ENCODE measurements around the gene SETD1A.
"Not testable (repeated sequence)": the region's sequence is repeated elsewhere in the genome, so short reads cannot be mapped to it uniquely, and the experiment has no call there.

SETD1A gene

DNA sequence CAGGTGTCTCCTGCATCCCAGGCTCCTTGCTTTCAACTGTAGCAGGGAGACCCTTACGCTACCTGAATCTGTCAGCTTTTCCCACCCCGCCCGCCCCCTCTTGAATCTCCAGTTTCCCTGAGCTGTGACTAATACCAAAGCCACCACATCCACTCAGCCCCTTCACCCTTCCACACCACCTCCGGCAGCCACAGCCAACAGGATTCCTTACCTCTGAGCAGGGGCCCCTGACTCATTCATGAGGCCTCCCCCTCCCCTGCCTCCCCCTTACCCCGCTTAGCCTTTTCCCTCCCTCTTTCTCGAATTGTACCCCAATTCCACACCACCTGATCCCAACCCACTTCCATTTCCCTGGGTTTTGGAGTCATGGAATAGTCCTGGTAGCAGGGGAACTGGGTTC, 50.6 kb downstream of the SETD1A start:
- WGBS (ENCODE audit: insufficient coverage) = 89% methylated on average over 5 of the region's 6 CpGs
- peaks cover 0 to 33% (median 17%) of the 10 kb centered on the region in 5 experiments for H3K27me3 ChIP-seq (replicated peaks in 2 of 5; ENCODE audit: control insufficient read depth in 4 of 5, insufficient read depth in 5 of 5, low read length in 4 of 5)
- no peaks in the 10 kb centered on the region for H3K36me3 ChIP-seq (ENCODE audit: control insufficient read depth in 4 of 4, insufficient read depth in 4 of 4, low read length in 3 of 4)
- POLR2A ChIA-PET = interaction anchor here (1.1 to 1.7 kb wide), 2 partner anchors 9 to 27 kb away, joined by 3 read pairs; no protein-coding TSS in a partner anchor
- DNase-seq = peak in 1 of 3 donors; percentile 44
- H3K4me3 ChIP-seq (ENCODE audit: control insufficient read depth in 1 of 7, extremely low read depth in 1 of 7, insufficient read depth in 4 of 7, low read depth in 2 of 7, low read length in 6 of 7) = no peak overlapping the region
- H3K9me3 ChIP-seq (ENCODE audit: control extremely low read depth in 1 of 5, control insufficient read depth in 4 of 5, insufficient read depth in 2 of 5, low read depth in 1 of 5, low read length in 4 of 5) = no peaks in the 10 kb centered on the region
- CTCF ChIA-PET = interaction anchor here (1.1 to 1.2 kb wide), 2 partner anchors 25 to 50 kb away, joined by 3 read pairs; no protein-coding TSS in a partner anchor
- peaks cover 0 to 9% (median 5%) of the 10 kb centered on the region in 4 experiments for H3K4me1 ChIP-seq (ENCODE audit: control extremely low read depth in 1 of 4, control insufficient read depth in 4 of 4, insufficient read depth in 4 of 4, low read length in 3 of 4)
- H3K27ac ChIP-seq (ENCODE audit: insufficient read depth in 1 of 2, low read depth in 1 of 2, low read length in 2 of 2, poor library complexity in 1 of 2, severe bottlenecking in 2 of 2) = no peak overlapping the region

DNA sequence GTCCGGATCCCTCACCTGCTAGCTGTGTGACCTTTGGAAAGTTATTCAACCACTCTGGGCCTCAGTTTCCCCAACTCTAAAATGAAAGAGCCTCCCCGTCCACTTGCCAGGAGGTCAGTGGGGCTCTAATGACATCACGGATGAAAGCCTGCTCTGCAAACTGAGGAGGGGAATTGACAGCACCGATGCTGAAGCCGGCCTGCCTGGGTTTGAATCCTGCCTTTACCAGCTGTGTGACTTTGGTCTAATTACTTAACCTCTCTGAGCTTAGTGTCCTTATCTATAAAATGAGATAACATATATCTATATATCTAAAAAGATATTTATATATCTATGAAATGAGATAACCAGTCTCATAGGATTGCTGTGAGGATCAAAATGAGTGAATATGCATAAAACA, 51.0 kb downstream of the SETD1A start:
- ChIA-PET CTCF (interaction anchor here (1.1 to 1.2 kb wide), 2 partner anchors 26 to 49 kb away, joined by 3 read pairs; no protein-coding TSS in a partner anchor), POLR2A (interaction anchor here (1.1 to 1.7 kb wide), 2 partner anchors 10 to 27 kb away, joined by 3 read pairs; no protein-coding TSS in a partner anchor)
- Histone ChIP-seq H3K27ac (ENCODE audit: insufficient read depth in 1 of 2, low read depth in 1 of 2, low read length in 2 of 2, poor library complexity in 1 of 2, severe bottlenecking in 2 of 2) (no peak overlapping the region), H3K4me1 (ENCODE audit: control extremely low read depth in 1 of 4, control insufficient read depth in 4 of 4, insufficient read depth in 4 of 4, low read length in 3 of 4) (peaks cover 0 to 9% (median 5%) of the 10 kb centered on the region in 4 experiments), H3K9me3 (ENCODE audit: control extremely low read depth in 1 of 5, control insufficient read depth in 4 of 5, insufficient read depth in 2 of 5, low read depth in 1 of 5, low read length in 4 of 5) (no peaks in the 10 kb centered on the region), H3K4me3 (ENCODE audit: control insufficient read depth in 1 of 7, extremely low read depth in 1 of 7, insufficient read depth in 4 of 7, low read depth in 2 of 7, low read length in 6 of 7) (no peak overlapping the region), H3K36me3 (ENCODE audit: control insufficient read depth in 4 of 4, insufficient read depth in 4 of 4, low read length in 3 of 4) (no peaks in the 10 kb centered on the region), H3K27me3 (replicated peaks in 2 of 5; ENCODE audit: control insufficient read depth in 4 of 5, insufficient read depth in 5 of 5, low read length in 4 of 5) (peaks cover 0 to 33% (median 18%) of the 10 kb centered on the region in 5 experiments)
- WGBS (ENCODE audit: insufficient coverage) = 100% methylated on average over 3 of the region's 5 CpGs
- DNase-seq = no peak

DNA sequence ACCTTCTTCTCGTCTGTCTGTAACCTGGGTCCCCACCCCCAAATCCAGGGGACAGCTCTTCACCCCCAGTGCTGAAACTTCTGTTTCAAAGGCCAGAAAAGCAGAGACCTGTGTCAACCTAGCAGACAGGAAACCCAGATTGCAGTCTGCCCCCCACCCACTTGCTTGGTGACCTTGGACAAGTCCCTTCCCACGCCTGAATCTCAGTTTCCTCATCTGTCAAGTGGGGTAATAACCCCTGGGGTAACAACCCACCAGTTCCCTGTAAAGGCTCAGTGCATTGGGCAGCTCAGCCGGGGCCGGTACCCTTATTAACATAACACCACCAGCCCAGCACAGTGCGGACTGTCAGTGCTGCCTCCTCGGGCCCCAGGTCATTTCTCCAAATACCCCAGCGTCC, 51.6 kb downstream of the SETD1A start:
- Histone ChIP-seq H3K9me3 (ENCODE audit: control extremely low read depth in 1 of 5, control insufficient read depth in 4 of 5, insufficient read depth in 2 of 5, low read depth in 1 of 5, low read length in 4 of 5) (no peaks in the 10 kb centered on the region), H3K4me3 (ENCODE audit: control insufficient read depth in 1 of 7, extremely low read depth in 1 of 7, insufficient read depth in 4 of 7, low read depth in 2 of 7, low read length in 6 of 7) (no peak overlapping the region), H3K27me3 (replicated peaks in 2 of 5; ENCODE audit: control insufficient read depth in 4 of 5, insufficient read depth in 5 of 5, low read length in 4 of 5) (peaks cover 0 to 33% (median 19%) of the 10 kb centered on the region in 5 experiments), H3K36me3 (ENCODE audit: control insufficient read depth in 4 of 4, insufficient read depth in 4 of 4, low read length in 3 of 4) (no peaks in the 10 kb centered on the region), H3K27ac (ENCODE audit: insufficient read depth in 1 of 2, low read depth in 1 of 2, low read length in 2 of 2, poor library complexity in 1 of 2, severe bottlenecking in 2 of 2) (no peak overlapping the region), H3K4me1 (ENCODE audit: control extremely low read depth in 1 of 4, control insufficient read depth in 4 of 4, insufficient read depth in 4 of 4, low read length in 3 of 4) (peaks cover 0 to 9% (median 5%) of the 10 kb centered on the region in 4 experiments)
- ChIA-PET CTCF (interaction anchor here (1.1 to 1.2 kb wide), 2 partner anchors 26 to 49 kb away, joined by 3 read pairs; no protein-coding TSS in a partner anchor), POLR2A (interaction anchor here (1.1 to 1.7 kb wide), 2 partner anchors 10 to 27 kb away, joined by 3 read pairs; no protein-coding TSS in a partner anchor)
- no peak for DNase-seq
- WGBS (ENCODE audit: insufficient coverage) = 94% methylated on average over 7 of the region's 7 CpGs

DNA sequence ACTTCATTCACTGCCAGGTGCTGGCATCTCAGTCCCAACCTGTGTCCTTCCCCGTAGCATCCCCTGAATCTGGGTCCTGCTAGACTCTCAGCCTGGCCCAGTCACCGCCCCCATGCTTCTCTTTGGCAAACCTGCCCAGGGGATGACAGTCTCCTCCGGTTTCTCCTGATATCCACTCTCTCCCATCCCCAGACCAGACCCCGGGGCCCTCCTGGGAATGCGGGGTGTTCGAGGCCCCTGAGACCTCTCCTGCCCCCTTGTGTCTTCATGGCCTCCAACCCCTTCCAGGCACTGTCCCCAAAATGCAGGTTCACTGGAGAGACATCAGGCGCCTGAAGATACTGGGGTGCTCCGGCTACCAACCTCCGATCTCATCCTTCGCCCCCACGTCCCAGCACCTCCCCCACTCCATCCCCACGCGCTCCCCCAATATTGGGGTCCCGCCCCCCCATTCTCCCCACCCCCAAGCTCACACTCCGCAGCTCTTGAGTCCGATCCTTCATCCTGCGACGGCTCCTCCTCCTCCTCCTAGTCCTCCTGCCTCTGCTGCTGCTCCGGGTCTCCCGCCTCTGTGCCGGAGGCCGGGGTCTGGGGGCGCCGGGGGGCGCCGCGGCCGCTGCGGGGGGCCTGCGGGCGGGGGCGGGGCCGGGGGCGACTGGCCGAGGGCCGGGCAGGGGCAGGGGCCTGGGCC, 52.5 kb downstream of the SETD1A start:
- WGBS (ENCODE audit: insufficient coverage) = 47% methylated on average over 11 of the region's 36 CpGs
- ChIA-PET CTCF (no interaction called here), POLR2A (no interaction called here)
- peak overlapping the region in 3 of 7 experiments; percentile 10 to 69 (median 26) for H3K4me3 ChIP-seq (ENCODE audit: control insufficient read depth in 1 of 7, extremely low read depth in 1 of 7, insufficient read depth in 4 of 7, low read depth in 2 of 7, low read length in 6 of 7)
- H3K27ac ChIP-seq (ENCODE audit: insufficient read depth in 1 of 2, low read depth in 1 of 2, low read length in 2 of 2, poor library complexity in 1 of 2, severe bottlenecking in 2 of 2) = no peak overlapping the region
- H3K27me3 ChIP-seq (replicated peaks in 2 of 5; ENCODE audit: control insufficient read depth in 4 of 5, insufficient read depth in 5 of 5, low read length in 4 of 5) = peaks cover 0 to 33% (median 19%) of the 10 kb centered on the region in 5 experiments
- DNase-seq = no peak
- no peaks in the 10 kb centered on the region for H3K36me3 ChIP-seq (ENCODE audit: control insufficient read depth in 4 of 4, insufficient read depth in 4 of 4, low read length in 3 of 4)
- H3K9me3 ChIP-seq (ENCODE audit: control extremely low read depth in 1 of 5, control insufficient read depth in 4 of 5, insufficient read depth in 2 of 5, low read depth in 1 of 5, low read length in 4 of 5) = no peaks in the 10 kb centered on the region
- H3K4me1 ChIP-seq (ENCODE audit: control extremely low read depth in 1 of 4, control insufficient read depth in 4 of 4, insufficient read depth in 4 of 4, low read length in 3 of 4) = peaks cover 0 to 9% (median 5%) of the 10 kb centered on the region in 4 experiments

DNA sequence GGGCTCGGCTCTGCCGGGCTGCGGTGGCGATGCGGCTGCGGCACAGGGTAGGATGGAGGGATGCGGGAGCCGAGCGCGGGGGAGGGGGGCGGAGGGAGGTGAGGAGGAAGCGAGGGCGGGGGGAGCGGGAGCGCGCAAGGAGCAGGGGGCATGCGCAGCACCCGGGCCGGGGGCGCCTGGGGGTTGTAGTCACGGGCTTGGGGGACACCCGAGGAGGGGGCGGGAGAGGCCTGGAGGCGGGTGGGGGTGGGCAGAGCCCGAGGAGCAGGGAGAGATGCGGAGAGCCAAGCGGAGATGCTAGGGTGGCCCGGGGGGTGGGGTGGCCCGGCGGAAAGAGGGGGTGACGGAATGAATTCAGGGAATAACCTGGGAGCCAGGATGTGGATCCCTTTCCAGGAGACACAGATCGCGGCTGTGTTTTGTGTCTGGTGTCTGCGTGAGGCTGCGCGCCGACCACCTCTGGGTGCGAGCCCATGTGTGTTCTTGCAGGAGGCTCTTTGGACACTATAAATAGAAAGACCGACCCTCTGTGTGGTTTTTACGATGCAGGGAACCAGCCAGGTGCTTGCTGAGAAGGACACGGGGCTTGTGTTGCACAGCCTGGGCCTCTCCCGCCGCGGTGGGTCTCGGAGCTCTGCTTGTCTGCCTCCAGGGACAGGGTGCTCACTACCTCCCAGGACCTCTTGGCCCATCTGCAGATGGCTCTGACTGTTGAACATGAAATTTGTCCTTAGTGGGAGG, 53.2 kb downstream of the SETD1A start, which contains the start of gene STX1B:
TSS of gene STX1B (minus strand) at position 54 of the 741 bp plus-strand sequence. CDS start 242 bp downstream, outside the sequence.
- no peaks in the 10 kb centered on the region for H3K36me3 ChIP-seq (ENCODE audit: control insufficient read depth in 4 of 4, insufficient read depth in 4 of 4, low read length in 3 of 4)
- H3K4me3 ChIP-seq (ENCODE audit: control insufficient read depth in 1 of 7, extremely low read depth in 1 of 7, insufficient read depth in 4 of 7, low read depth in 2 of 7, low read length in 6 of 7) = peak within 1 kb of the TSS in 5 of 7 experiments; percentile 15 to 69 (median 36)
- H3K27me3 ChIP-seq (replicated peaks in 2 of 5; ENCODE audit: control insufficient read depth in 4 of 5, insufficient read depth in 5 of 5, low read length in 4 of 5) = peaks cover 0 to 33% (median 17%) of the 10 kb centered on the region in 5 experiments
- ChIA-PET CTCF (no interaction called here), POLR2A (no interaction called here)
- no peaks in the 10 kb centered on the region for H3K9me3 ChIP-seq (ENCODE audit: control extremely low read depth in 1 of 5, control insufficient read depth in 4 of 5, insufficient read depth in 2 of 5, low read depth in 1 of 5, low read length in 4 of 5)
- DNase-seq = peak in 2 of 3 donors; percentile 67
- WGBS (ENCODE audit: insufficient coverage) = 19% methylated on average over 19 of the region's 45 CpGs
- no peak within 1 kb of the TSS for H3K27ac ChIP-seq (ENCODE audit: insufficient read depth in 1 of 2, low read depth in 1 of 2, low read length in 2 of 2, poor library complexity in 1 of 2, severe bottlenecking in 2 of 2)
- peaks cover 0 to 9% (median 5%) of the 10 kb centered on the region in 4 experiments for H3K4me1 ChIP-seq (ENCODE audit: control extremely low read depth in 1 of 4, control insufficient read depth in 4 of 4, insufficient read depth in 4 of 4, low read length in 3 of 4)

DNA sequence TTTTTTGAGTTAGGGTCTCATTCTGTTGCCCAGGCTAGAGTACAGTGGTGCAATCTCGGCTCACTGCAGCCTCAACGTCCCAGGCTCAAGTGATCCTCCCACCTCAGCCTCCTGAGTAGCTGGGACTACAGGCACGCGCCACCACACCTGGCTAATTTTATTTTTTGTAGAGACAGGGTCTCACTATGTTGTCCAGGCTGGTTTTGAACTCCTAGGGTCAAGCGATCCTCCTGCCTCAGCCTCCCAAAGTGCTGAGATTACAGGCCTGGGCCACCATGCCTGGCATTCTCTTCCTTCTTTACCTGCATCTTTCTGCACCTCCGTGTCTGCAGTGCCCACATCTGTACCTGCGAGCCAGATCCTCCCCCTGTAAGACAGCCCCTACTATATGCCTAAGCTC, 54.3 kb downstream of the SETD1A start:
- H3K27me3 ChIP-seq (replicated peaks in 2 of 5; ENCODE audit: control insufficient read depth in 4 of 5, insufficient read depth in 5 of 5, low read length in 4 of 5) = peaks cover 0 to 33% (median 17%) of the 10 kb centered on the region in 5 experiments
- WGBS (ENCODE audit: insufficient coverage) = 94% methylated on average over 5 of the region's 7 CpGs

More for the DNA sequence above, 54.3 kb downstream of the SETD1A start:
- POLR2A ChIA-PET; DNase-seq; H3K9me3 ChIP-seq (ENCODE audit: control extremely low read depth in 1 of 5, control insufficient read depth in 4 of 5, insufficient read depth in 2 of 5, low read depth in 1 of 5, low read length in 4 of 5); H3K27ac ChIP-seq (ENCODE audit: insufficient read depth in 1 of 2, low read depth in 1 of 2, low read length in 2 of 2, poor library complexity in 1 of 2, severe bottlenecking in 2 of 2); H3K4me1 ChIP-seq (ENCODE audit: control extremely low read depth in 1 of 4, control insufficient read depth in 4 of 4, insufficient read depth in 4 of 4, low read length in 3 of 4); H3K36me3 ChIP-seq (ENCODE audit: control insufficient read depth in 4 of 4, insufficient read depth in 4 of 4, low read length in 3 of 4); H3K4me3 ChIP-seq (ENCODE audit: control insufficient read depth in 1 of 7, extremely low read depth in 1 of 7, insufficient read depth in 4 of 7, low read depth in 2 of 7, low read length in 6 of 7): not testable (repeated sequence)
- CTCF ChIA-PET = interaction anchor here (0.8 kb wide), 1 partner anchor 28 kb away, joined by 3 read pairs; no protein-coding TSS in a partner anchor

Data from common myeloid progenitor, CD34-positive (primary cell).